GM15510 (cell line): ENCODE data around the gene CDH4.

Experiments
- POLR2A ChIP-seq: IDR thresholded peaks from 3 replicates; pipeline ENCODE4 v1.6.1; 2011; ENCODE audit warnings: borderline replicate concordance; ENCODE audit not compliant: insufficient read length; ENCODE audit errors: extremely low read depth

CDH4 gene

DNA sequence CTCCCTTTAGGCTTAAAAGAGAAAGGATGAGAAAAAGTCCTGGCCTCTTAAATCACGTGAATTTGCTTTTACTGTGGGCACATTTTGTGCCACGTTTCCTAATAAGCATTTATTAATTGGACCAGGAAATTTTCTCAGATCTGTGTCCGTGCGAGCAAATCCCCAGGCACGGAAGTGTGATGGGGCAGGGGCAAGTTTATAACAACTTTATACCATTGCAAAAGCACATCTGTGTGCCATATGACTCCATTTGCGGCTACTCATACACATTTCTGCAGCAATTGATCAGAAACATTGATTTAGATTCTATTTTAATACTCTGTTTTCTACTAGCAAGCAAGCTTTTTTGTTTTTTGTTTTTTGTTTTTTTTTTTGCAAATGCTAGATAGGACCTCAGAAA lies 440.4 kb downstream of the CDH4 start:
- TF ChIP-seq POLR2A: no peak

DNA sequence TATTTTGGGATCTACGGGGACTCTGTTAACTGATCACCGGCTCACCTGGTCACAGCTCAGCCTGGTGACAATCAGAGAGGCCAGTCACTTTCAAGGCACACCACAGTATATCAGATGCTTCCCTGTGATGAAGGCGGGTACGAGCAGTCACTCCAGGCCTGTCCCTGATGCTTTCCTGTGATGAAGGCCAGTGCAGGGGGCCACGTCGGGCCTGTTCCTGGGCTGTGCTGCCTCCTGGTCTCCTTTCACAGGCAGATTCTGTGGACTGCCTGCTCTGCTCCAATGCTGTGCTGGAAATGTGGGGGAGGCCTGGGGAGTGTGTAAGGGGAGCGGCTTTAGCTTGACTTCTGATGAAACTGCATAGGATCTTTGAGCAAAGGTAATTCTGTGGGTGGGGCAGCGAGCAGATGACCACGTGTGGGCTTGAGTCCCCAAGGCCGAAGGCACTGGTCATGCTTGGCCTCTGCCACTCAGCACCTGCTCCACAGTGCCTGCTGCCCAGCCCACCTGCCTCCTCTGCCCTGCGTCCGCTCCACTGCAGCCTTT lies 441.1 kb downstream of the CDH4 start:
- no peak for TF ChIP-seq POLR2A

DNA sequence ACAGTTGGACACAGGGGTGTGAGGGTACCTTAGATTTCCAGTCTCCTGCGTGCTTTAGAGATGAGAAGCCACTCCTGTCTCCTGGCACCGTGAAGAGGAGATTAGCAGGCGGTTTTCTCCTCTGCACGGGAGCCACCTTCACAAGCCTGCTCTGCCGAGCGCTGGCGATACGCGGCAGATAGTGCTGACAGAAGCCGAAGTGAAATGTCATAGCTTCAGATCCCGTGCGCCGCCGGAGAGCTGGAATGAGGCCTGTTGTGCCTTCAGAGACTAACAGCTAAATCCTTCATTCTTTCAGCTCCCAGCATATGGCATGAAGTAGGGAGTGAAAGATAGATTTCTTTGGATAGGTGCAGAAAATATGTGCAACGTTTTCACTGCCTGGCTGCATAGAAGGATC lies 442.6 kb downstream of the CDH4 start:
- no peak for TF ChIP-seq POLR2A

- no peak for TF ChIP-seq POLR2A
Measured at GRCh38 chr20:61695741-61696140, 443.7 kb downstream of the CDH4 start.

DNA sequence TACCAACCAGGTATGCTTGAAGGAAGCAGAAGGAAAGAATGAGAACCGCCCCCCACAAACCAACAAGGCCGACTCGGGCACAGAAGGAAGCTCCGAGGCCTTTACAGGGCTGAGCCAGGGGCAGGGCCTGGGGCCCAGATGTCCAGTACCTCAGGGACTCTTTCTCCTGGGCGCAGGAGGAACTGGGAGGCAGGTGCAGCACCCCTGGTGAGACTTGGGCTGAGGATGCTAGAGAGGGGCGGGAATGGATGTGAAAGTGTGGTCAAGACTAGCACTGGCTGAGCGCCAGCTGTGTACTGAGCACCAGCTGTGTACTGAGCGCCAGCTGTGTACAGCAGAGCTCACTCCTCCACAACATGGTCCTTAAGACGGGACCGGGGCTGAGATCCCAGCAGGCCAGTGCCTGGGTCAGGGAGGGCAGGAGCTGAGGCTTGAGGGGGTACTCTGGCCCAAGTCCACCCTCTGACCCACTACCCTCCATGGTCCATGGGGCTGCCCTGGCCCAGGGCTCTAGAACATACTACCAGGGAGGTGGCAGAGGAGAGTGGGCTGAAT lies 444.2 kb downstream of the CDH4 start:
- no peak for TF ChIP-seq POLR2A

DNA sequence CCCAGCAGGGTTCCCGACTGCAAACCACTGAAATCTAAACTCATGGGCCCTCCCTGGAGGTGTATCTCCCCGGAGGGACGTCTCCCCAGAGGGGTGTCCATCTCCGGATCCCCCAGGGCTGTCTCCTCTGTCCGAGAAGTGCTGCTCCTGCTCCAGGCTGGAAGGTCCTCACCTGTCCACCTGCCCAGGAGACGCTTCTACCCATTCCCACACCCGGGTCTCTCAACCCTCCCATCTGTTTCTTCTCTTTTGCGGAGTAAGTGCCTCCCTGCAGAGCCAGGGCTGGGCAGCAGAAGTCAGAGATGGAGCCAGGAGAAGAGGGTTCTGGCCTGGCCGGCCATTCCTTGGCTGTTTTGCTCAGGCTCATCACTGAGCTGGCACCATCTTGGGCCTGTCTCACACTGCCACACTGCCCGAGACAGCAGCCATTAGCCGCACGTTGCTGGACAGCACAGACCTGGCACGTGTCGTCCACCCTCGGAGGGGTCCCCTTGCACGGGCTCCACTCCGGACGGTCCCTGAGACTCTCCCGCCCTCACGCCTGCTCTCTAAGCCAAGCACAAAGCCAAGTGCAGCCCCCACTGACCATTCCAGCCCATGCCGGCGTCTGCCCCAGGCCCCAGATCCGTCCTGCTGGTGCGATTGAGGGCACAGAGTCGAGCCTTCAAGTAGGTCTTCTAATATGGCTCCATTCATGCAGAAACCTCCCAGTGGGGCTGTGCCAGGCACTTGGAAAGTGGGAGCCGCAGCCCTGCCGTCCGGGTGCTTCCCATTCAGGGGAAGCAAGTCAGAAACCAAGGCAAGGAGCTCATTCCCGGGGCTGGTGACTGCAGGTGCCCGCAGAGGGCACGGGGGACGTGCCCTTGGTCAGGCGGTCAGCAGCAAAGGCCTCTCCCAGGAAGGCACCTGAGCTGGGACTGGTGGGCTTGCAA lies 445.9 kb downstream of the CDH4 start:
- TF ChIP-seq POLR2A: no peak

- TF ChIP-seq POLR2A: no peak
Measured at GRCh38 chr20:61698598-61699494, 446.8 kb downstream of the CDH4 start.

GRCh38 chr20:61699495-61700374 lies 447.7 kb downstream of the CDH4 start:
- TF ChIP-seq POLR2A: no peak

- TF ChIP-seq POLR2A: no peak
Measured at GRCh38 chr20:61700595-61701140, 448.6 kb downstream of the CDH4 start.

- no peak for TF ChIP-seq POLR2A
Measured at GRCh38 chr20:61701401-61701800, 449.3 kb downstream of the CDH4 start.

GRCh38 chr20:61701802-61702201 lies 449.7 kb downstream of the CDH4 start:
- TF ChIP-seq POLR2A: no peak

- TF ChIP-seq POLR2A: no peak
Measured at GRCh38 chr20:61702246-61702645, 450.2 kb downstream of the CDH4 start.

- no peak for TF ChIP-seq POLR2A
Measured at GRCh38 chr20:61704661-61705060, 452.6 kb downstream of the CDH4 start.
